DND-41 (cell line): ENCODE data around the gene EGFLAM.

Experiments used
- ATAC-seq: fragments of 200-7000 bp; cut with Tn5 transposase; 3 replicates; pipeline ENCODE4 v1.9.1; 2021; ENCODE audit warnings: low read depth; ENCODE audit not compliant: insufficient read depth
- DNase-seq: peaks from one replicate; pipeline ENCODE4 v3.0.0-alpha.2; 2020
- H2AFZ ChIP-seq: 2 replicates; pipeline ENCODE4 v1.6.0; 2012; ENCODE audit warnings: low read depth, low read length
- H3K27ac ChIP-seq: 2 replicates; pipeline ENCODE4 v1.5.1; 2012; ENCODE audit warnings: low read length, inconsistent platforms
- H3K27me3 ChIP-seq: fragments of 200-600 bp; sonication (generic); 2 replicates; pipeline ENCODE4 v1.6.0; 2012; ENCODE audit warnings: low read length, mild to moderate bottlenecking, inconsistent platforms; ENCODE audit not compliant: insufficient read depth, poor library complexity
- H3K36me3 ChIP-seq: 2 replicates; pipeline ENCODE4 v1.5.1; 2012; ENCODE audit warnings: low read length, inconsistent platforms; ENCODE audit not compliant: insufficient read depth
- H3K4me1 ChIP-seq: 2 replicates; pipeline ENCODE4 v1.5.1; 2012; ENCODE audit warnings: mild to moderate bottlenecking, low read length; ENCODE audit not compliant: insufficient read depth
- H3K4me2 ChIP-seq: 2 replicates; pipeline ENCODE4 v1.6.0; 2012; ENCODE audit warnings: mild to moderate bottlenecking, moderate library complexity, low read length, inconsistent platforms; ENCODE audit not compliant: insufficient read depth
- H3K4me3 ChIP-seq, 2 experiments: fragments of 200-600 bp in 1 of 2; shearing (Covaris generic) in 1 of 2; 2 replicates each; pipeline ENCODE4 v1.5.1; 2012 to 2016; ENCODE audit warnings: inconsistent platforms in 2 of 2, low read length in 2 of 2, mild to moderate bottlenecking in 2 of 2, low read depth in 1 of 2, moderate library complexity in 1 of 2
- H3K79me2 ChIP-seq: 2 replicates; pipeline ENCODE4 v1.6.0; 2012; ENCODE audit warnings: low read length, inconsistent platforms; ENCODE audit not compliant: insufficient read depth
- H3K9ac ChIP-seq: 2 replicates; pipeline ENCODE4 v1.6.0; 2012; ENCODE audit warnings: low read depth, mild to moderate bottlenecking, inconsistent platforms, low read length, moderate library complexity
- H3K9me3 ChIP-seq: 2 replicates; pipeline ENCODE4 v1.5.1; 2012; ENCODE audit warnings: low read length, moderate library complexity, mild to moderate bottlenecking, inconsistent platforms; ENCODE audit not compliant: insufficient read depth, severe bottlenecking
- H4K20me1 ChIP-seq: 2 replicates; pipeline ENCODE4 v1.6.0; 2012; ENCODE audit warnings: low read length; ENCODE audit not compliant: insufficient read depth
- CTCF ChIP-seq: IDR thresholded peaks from 2 replicates; pipeline ENCODE4 v1.5.1; 2012; ENCODE audit warnings: borderline replicate concordance, low read length, moderate library complexity, mild to moderate bottlenecking; ENCODE audit not compliant: poor library complexity, severe bottlenecking; ENCODE audit errors: extremely low read depth
- EZH2 ChIP-seq: IDR thresholded peaks from 3 replicates; pipeline ENCODE4 v1.6.1; 2012; ENCODE audit warnings: borderline replicate concordance, low read depth, mild to moderate bottlenecking, moderate library complexity, low read length, inconsistent platforms; ENCODE audit not compliant: severe bottlenecking

Gene EGFLAM

GRCh38 chr5:38259062-38259808 lies 876 bp downstream of the EGFLAM start:
- no peaks in the 10 kb centered on the region for H3K4me1 ChIP-seq
- DNase-seq: no peak
- no peak overlapping the region for H2AFZ ChIP-seq
- no peaks in the 10 kb centered on the region for H3K9me3 ChIP-seq
- TF ChIP-seq CTCF: no peak
- no peak for TF ChIP-seq EZH2
- no peak for ATAC-seq
- H3K4me2 ChIP-seq: no peak overlapping the region
- no peaks in the 10 kb centered on the region for H3K79me2 ChIP-seq
- H3K27me3 ChIP-seq: peaks cover 12% of the 10 kb centered on the region
- H3K4me3 ChIP-seq: no peak overlapping the region
- H3K36me3 ChIP-seq: no peaks in the 10 kb centered on the region
- H4K20me1 ChIP-seq: no peaks in the 10 kb centered on the region
- no peak overlapping the region for H3K9ac ChIP-seq
- H3K27ac ChIP-seq: no peak overlapping the region

GRCh38 chr5:38259809-38260160 lies 1.4 kb downstream of the EGFLAM start:
- H3K36me3 ChIP-seq: no peaks in the 10 kb centered on the region
- H3K9ac ChIP-seq: no peak overlapping the region
- H4K20me1 ChIP-seq: no peaks in the 10 kb centered on the region
- ATAC-seq: no peak
- peaks cover 12% of the 10 kb centered on the region for H3K27me3 ChIP-seq
- no peaks in the 10 kb centered on the region for H3K79me2 ChIP-seq
- no peak for TF ChIP-seq CTCF
- no peak for TF ChIP-seq EZH2
- no peaks in the 10 kb centered on the region for H3K4me1 ChIP-seq
- no peak overlapping the region for H3K27ac ChIP-seq
- no peak overlapping the region for H3K4me3 ChIP-seq
- no peak overlapping the region for H3K4me2 ChIP-seq
- H2AFZ ChIP-seq: no peak overlapping the region
- no peak for DNase-seq
- H3K9me3 ChIP-seq: no peaks in the 10 kb centered on the region

- ATAC-seq (no peak), DNase-seq (no peak)
- no peak overlapping the region for H3K4me2 ChIP-seq
- H3K4me1 ChIP-seq: no peaks in the 10 kb centered on the region
- no peak overlapping the region for H3K27ac ChIP-seq
- H3K4me3 ChIP-seq: no peak overlapping the region
- no peaks in the 10 kb centered on the region for H3K9me3 ChIP-seq
- no peaks in the 10 kb centered on the region for H3K36me3 ChIP-seq
- no peaks in the 10 kb centered on the region for H3K79me2 ChIP-seq
- H3K9ac ChIP-seq: no peak overlapping the region
- no peak overlapping the region for H2AFZ ChIP-seq
- peaks cover 12% of the 10 kb centered on the region for H3K27me3 ChIP-seq
- TF ChIP-seq EZH2: no peak
- no peak for TF ChIP-seq CTCF
- no peaks in the 10 kb centered on the region for H4K20me1 ChIP-seq
Measured at GRCh38 chr5:38263983-38264382, 5.6 kb downstream of the EGFLAM start.
